Activated T-cell treated with anti-CD3 and anti-CD28 coated beads, Interleukin-2, amount 50 U/mL, for 48 hours (primary cell): ENCODE data around the gene TAF9.
A peak's percentile ranks its signal among the peaks of the same experiment; 100 is the strongest.

Source experiments
- DNase-seq, 2 experiments: peaks; one replicate each; pipeline ENCODE4 v3.0.0-alpha.2; 2020

The TAF9 gene

DNA sequence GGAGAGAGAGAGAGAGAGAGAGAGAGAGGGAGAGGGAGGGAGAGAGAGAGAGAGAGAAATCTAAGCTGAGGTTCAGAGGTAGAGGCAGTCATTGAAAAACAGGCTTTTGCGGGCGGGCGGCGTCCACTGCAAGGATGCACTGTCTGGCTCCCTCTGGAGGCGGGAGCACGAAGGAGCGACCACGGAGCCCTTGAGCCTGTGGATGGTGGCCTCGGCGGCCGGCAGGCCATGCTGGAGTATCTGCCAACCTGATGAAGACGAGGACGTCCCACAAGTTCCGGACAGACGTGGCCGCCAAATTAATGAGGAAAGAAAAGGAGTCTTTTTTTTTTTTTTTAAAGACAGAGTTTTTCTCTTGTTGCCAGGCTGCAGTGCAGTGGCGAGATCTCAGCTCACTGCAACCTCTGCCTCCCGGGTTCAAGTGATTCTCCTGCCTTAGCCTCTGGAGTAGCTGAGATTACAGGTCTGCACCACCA, 34.5 kb downstream of the TAF9 start:
- DNase-seq: peak; percentile 80 to 85

DNA sequence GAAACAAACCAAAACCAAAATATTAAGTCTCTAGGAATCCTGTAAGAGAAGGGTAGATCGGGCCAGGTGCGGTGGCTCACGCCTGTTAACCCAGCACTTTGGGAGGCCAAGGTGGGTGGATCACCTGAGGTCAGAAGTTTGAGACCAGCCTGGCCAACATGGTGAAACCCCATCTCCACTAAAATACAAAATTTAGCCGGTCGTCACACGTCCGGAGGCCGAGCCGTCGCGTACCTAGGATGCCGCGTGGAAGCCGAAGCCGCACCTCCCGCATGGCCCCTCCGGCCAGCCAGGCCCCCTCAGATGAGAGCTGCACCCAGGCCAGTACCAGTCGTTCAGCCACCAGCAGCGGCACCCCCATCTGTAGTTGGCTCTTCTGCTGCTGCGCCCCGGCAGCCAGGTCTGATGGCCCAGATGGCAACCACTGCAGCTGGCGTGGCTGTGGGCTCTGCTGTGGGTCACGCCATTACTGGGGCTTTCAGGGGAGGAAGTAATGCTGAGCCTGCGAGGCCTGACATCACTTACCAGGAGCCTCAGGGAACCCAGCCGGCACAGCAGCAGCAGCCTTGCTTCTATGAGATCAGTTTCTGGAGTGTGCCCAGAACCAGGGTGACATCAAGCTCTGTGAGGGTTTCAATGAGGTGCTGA, 35.5 kb downstream of the TAF9 start:
- DNase-seq: peak in 1 of 2 experiments; percentile 26

DNA sequence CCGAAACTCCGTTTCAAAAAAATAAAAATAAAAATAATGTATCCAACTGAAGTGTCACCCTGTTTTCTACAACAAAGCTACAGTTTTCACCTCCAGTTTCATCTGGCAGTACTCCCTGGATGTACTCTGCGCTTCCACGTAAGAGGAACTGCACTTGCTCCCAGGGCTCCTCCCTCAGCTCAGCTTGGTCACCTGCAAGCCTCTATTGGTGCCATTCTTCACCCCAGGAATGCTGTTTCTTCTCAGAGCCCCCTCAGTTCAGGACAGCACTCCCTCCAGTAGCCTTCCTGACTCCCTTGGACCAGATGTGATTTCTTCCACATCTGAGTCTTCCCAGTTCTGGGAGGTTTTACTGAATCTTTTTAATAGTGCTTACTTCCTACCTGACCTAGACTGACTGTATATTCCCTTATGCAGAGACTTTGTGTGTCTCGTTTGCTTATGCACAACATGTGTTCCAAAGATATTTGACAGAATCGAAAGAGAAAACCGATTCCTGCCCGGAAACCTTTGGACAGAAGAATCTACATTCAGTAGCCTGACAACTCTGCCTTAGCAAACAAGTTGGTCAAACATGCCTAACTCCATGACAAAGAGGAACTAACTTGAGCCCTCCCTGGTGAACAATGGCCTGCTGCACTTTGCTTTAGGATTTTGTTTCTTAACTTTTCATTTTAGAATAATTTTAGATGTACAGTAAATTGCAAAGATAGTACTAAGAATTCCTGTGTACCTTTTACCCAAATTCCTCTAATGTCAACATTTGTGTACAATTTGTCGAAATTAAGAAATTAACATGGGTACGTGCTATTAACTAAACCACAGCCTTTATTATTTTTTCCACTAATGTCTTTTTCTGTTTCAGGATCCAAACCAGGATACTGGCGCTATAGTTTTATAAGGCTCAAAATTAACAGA, 37.5 kb downstream of the TAF9 start:
- DNase-seq: no peak

DNA sequence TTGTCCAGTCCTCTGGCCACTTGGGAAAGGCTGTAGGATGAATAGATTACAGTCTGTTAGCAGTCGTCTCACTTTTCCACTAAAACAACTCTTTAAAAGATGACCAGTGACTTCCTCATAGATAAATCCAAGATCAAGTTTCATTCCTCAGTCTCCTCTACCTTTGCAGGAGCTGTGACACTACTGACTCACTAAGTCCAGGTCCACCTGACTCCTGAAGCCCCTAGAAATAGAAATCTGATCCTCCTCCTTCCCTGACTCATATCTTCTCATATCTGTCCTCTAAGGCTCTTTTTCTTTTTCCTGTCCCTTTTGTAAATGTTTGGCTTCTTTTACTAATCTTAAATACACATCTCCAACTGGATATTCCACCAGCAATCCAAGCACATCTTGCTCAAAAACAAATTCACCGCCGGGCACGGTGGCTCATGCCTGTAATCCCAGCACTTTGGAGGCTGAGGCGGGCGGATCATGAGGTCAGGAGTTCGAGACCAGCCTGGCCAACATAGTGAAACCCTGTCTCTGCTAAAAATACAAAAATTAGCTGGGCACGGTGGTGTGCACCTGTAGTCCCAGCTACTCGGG, 39.3 kb downstream of the TAF9 start:
- DNase-seq: no peak

DNA sequence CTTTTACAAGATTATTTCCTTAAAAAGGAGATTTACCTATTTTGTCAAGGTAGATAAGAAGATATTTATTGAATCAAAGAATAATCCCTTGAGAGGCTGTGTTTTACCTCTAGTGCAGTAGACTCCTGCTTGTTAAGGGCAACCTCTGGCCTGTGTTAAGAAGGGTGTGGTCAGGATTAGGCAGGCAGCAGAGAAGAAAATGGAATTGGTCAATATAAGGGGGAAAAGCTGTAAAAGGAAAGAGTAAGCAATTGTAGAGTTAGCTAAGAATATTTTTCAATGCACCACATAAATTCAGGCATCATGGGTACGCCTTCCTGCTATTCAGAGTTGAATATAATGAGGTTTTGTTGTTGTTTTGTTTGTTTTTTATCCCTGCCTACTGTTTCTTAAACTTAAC, 43.0 kb downstream of the TAF9 start:
- no peak for DNase-seq

DNA sequence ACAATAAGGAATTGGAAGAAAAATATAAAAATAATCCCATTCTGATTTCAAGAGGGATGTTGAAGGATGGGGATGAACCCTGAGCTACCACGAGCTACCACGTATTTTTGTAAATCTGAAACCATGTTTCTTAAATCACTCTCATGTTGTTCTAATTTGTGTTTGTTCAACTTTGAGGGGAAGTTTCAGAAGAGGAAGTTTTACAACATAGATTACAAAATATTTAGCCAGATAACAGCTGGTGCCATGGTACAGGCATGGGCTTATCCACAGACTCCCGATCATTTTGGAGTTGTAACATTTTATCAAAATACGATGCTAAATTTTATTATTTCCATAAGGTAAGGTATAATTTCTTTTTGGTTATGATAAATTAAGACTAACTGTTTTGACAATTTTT, 51.9 kb downstream of the TAF9 start:
- DNase-seq: no peak

DNA sequence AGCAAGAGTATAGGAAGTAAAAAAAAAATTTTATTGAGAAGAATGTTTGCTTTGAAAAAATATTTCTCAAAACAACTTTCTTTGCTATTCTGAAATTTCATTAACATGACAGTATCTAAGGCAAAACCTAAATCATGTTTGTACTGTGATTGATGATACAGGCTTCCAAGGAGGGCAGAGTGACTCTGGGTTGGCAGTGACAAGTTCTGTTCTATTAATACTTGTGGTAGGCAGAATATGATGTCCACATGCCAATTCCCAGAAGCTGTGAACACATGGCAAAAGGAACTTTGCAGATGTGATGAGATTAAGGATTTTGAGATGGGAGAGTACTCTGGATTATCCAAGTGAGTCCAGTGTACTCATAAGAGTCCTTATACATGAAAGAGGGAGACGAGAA, 53.3 kb downstream of the TAF9 start:
- no peak for DNase-seq
